Breast epithelium (tissue), 4 donors: Measurements from ENCODE around the gene AOPEP. TPM values are rescaled to one million over a fixed set of nuclear protein-coding genes. Genes with fewer than 3 reads are reported as not detected.

Experiments used
- DNase-seq, 2 donors: peaks; one replicate each; pipeline ENCODE4 v3.0.0-alpha.2; 2019; ENCODE audit warnings: low spot score in 2 of 2
- H3K27ac ChIP-seq, 2 donors: fragments of 200-600 bp; sonication (generic) in 1 of 2; one replicate each; pipeline ENCODE4 v1.5.1; 2016 to 2019; ENCODE audit warnings: mild to moderate bottlenecking in 1 of 2
- H3K27me3 ChIP-seq, 2 donors: fragments of 200-600 bp; sonication (generic) in 1 of 2; one replicate each; pipeline versions ENCODE4 v1.5.1 to v1.6.0; 2017 to 2019; ENCODE audit warnings: control low read depth in 1 of 2, mild to moderate bottlenecking in 1 of 2
- H3K36me3 ChIP-seq: fragments of 200-600 bp; one replicate; pipeline ENCODE4 v1.5.1; 2019
- H3K4me1 ChIP-seq, 2 donors: fragments of 200-600 bp; sonication (generic); one replicate each; pipeline ENCODE4 v1.5.1; 2016 to 2019; ENCODE audit warnings: control low read depth in 1 of 2
- H3K4me3 ChIP-seq, 3 donors: fragments of 200-600 bp; sonication (generic); 1 replicate in 2 of 3; 2 replicates in 1 of 3; pipeline ENCODE4 v1.5.1; 2016 to 2019; ENCODE audit warnings: mild to moderate bottlenecking in 3 of 3, moderate library complexity in 2 of 3
- H3K9me3 ChIP-seq, 2 donors: fragments of 200-600 bp; sonication (generic) in 1 of 2; one replicate each; pipeline ENCODE4 v1.5.1; 2016 to 2019; ENCODE audit warnings: control low read depth in 1 of 2
- POLR2A ChIP-seq: fragments of 450-650 bp; IDR thresholded peaks from one replicate; pipeline ENCODE4 v1.6.1; 2016; ENCODE audit warnings: antibody characterized with exemption, mild to moderate bottlenecking, moderate library complexity
- POLR2AphosphoS5 ChIP-seq, 3 donors: sonication (generic); formaldehyde crosslinking; IDR thresholded peaks; one replicate each; pipeline ENCODE4 v1.6.1; 2017; ENCODE audit warnings: antibody characterized with exemption in 3 of 3
- intact Hi-C: fragments of 100-400 bp; cut with DNase I; formaldehyde crosslinking; loops from one replicate; pipeline ENCODE4 v1.15.1; 2023; ENCODE audit warnings: low total_unique reads
- total RNA-seq, 3 donors: library from RNA; depleted of rRNA; stranded (reverse); fragments of >200 nt; gene quantifications; one replicate each; pipeline ENCODE4 v1.1.0, GENCODE V29; 2016
- TF ChIP-seq, protein P1 (sequence below), 3 donors: fragments of 450-650 bp; IDR thresholded peaks; one replicate each; pipeline ENCODE4 v1.5.1; 2016 to 2017; ENCODE audit warnings: antibody characterized with exemption in 3 of 3, mild to moderate bottlenecking in 3 of 3, moderate library complexity in 3 of 3

AOPEP gene
- total RNA-seq, 3 donors from 2014 or later = 15.5 to 94.1 (median 87.5) TPM

DNA sequence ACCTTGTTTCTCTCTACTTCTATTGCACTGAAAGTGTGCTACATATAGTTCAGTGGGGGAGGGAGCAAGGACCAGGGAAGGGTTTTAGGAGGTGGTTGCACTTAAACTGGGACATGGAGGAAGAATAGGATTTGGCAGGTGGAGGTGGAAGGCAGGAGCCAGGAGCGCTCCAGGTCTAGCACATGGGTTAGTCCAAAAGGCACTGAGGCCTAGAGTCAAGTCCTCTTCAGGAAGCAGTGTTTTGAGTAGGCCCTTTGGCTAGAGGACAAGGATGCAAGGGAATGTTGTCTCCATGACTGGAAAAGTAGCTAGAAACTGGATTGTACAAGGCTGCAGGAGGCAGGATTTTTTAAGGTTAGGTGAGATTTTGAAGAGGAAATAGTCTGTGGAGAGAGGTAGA, 31.5 kb downstream of the AOPEP start:
- Histone ChIP-seq H3K36me3 (no peaks in the 10 kb centered on the region), H3K9me3 (no peaks in the 10 kb centered on the region), H3K4me3 (no peak overlapping the region), H3K27me3 (no peaks in the 10 kb centered on the region), H3K27ac (no peak overlapping the region), H3K4me1 (no peaks in the 10 kb centered on the region)
- intact Hi-C loops = loop anchor here (10.0 kb wide), 1 partner anchor 1287 kb away; no protein-coding TSS in a partner anchor
- TF ChIP-seq POLR2A (no peak), POLR2AphosphoS5 (IDR thresholded peaks at IDR 0.05) (no peak)
- TF ChIP-seq, protein P1, sequence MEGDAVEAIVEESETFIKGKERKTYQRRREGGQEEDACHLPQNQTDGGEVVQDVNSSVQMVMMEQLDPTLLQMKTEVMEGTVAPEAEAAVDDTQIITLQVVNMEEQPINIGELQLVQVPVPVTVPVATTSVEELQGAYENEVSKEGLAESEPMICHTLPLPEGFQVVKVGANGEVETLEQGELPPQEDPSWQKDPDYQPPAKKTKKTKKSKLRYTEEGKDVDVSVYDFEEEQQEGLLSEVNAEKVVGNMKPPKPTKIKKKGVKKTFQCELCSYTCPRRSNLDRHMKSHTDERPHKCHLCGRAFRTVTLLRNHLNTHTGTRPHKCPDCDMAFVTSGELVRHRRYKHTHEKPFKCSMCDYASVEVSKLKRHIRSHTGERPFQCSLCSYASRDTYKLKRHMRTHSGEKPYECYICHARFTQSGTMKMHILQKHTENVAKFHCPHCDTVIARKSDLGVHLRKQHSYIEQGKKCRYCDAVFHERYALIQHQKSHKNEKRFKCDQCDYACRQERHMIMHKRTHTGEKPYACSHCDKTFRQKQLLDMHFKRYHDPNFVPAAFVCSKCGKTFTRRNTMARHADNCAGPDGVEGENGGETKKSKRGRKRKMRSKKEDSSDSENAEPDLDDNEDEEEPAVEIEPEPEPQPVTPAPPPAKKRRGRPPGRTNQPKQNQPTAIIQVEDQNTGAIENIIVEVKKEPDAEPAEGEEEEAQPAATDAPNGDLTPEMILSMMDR (IDR thresholded peaks at IDR 0.05) = no peak
- no peak for DNase-seq

DNA sequence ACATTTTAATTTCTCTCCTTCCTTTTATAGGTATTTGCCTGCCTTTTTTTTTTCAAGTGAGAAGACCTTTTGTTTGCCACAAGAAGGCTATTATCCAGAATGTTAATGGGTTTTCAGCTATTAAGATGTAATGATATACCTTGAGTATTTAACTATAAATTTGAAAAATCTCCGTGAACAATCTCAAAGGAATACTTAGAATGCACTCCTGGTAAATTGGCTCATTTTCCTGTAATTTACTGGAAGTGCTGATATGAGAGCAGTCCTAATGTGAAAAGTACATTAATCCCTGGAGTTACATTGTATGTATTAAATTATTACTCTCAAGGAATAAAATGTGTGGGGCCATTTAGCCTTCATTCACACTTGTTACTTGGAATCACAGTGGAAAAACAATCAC, 32.4 kb downstream of the AOPEP start:
- Histone ChIP-seq H3K36me3 (no peaks in the 10 kb centered on the region), H3K9me3 (no peaks in the 10 kb centered on the region), H3K4me3 (no peak overlapping the region), H3K27me3 (no peaks in the 10 kb centered on the region), H3K4me1 (no peaks in the 10 kb centered on the region), H3K27ac (no peak overlapping the region)
- intact Hi-C loops = loop anchor here (10.0 kb wide), 1 partner anchor 1286 kb away; no protein-coding TSS in a partner anchor
- TF ChIP-seq, protein P1 (IDR thresholded peaks at IDR 0.05) = no peak
- no peak for DNase-seq

DNA sequence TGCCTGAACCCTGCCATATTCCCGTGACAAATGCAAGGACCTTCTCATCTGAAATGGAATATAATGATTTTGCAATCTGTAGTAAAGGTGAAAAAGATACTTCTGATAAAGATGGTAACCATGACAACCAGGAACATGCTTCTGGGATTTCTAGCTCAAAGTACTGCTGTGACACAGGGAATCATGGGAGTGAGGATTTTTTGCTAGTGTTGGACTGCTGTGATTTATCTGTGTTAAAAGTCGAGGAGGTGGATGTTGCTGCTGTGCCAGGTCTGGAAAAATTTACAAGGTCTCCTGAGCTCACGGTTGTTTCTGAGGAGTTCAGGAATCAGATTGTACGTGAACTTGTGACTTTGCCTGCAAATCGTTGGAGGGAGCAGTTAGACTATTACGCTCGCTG, 33.5 kb downstream of the AOPEP start:
- Histone ChIP-seq H3K9me3 (no peaks in the 10 kb centered on the region), H3K27ac (no peak overlapping the region), H3K36me3 (no peaks in the 10 kb centered on the region), H3K4me3 (no peak overlapping the region), H3K27me3 (no peaks in the 10 kb centered on the region), H3K4me1 (no peaks in the 10 kb centered on the region)
- DNase-seq = no peak
- intact Hi-C loops = no loop called here
- TF ChIP-seq POLR2AphosphoS5 (IDR thresholded peaks at IDR 0.05) (no peak), POLR2A (no peak)
- TF ChIP-seq, protein P1 (IDR thresholded peaks at IDR 0.05) = no peak

DNA sequence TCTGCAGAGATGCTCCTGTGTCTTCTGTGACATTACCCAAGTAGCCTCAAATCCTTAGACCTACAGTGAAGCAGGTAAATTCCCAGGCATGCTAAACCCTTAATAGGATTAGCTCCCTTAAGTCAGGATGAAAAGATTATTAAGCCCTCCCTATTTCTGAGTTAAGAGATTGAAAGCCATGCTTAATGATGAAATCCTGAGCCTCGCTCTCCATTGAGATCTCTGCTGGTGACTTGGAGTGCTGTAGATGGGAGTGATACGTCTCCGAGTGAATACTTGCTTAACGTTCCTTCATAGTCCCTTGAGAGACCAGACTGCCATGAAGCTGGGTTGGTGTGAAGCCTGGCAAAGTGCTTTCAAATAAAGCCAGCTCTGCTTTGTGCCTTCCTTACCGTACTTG, 34.2 kb downstream of the AOPEP start:
- Histone ChIP-seq H3K9me3 (no peaks in the 10 kb centered on the region), H3K36me3 (no peaks in the 10 kb centered on the region), H3K27ac (no peak overlapping the region), H3K4me1 (no peaks in the 10 kb centered on the region), H3K4me3 (no peak overlapping the region), H3K27me3 (no peaks in the 10 kb centered on the region)
- TF ChIP-seq POLR2AphosphoS5 (IDR thresholded peaks at IDR 0.05) = no peak
- TF ChIP-seq, protein P1 (IDR thresholded peaks at IDR 0.05) = no peak
- TF ChIP-seq POLR2A = no peak
- intact Hi-C loops = no loop called here
- no peak for DNase-seq

DNA sequence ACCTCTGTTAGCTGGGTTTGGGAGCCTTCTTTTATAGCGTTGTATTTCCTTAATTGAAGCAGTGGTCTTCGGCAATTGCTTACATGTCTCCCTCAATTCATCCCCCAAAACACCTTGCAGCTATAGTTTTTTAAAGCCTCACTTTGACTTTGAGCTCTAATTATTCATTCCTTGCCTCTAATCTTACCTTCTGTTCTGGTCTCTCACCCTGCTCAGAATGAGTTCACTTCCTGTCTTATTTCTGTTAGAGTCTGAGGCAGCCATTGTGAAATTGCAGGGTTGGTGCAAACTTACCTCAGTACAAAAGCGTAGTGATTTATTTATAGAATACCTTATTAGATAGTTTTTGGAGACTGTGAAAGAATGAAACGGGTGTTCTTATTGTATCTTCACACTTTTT, 35.0 kb downstream of the AOPEP start:
- TF ChIP-seq POLR2AphosphoS5 (IDR thresholded peaks at IDR 0.05) (no peak), POLR2A (no peak)
- TF ChIP-seq, protein P1 (IDR thresholded peaks at IDR 0.05) = no peak
- Histone ChIP-seq H3K27me3 (no peaks in the 10 kb centered on the region), H3K9me3 (no peaks in the 10 kb centered on the region), H3K36me3 (no peaks in the 10 kb centered on the region), H3K4me3 (no peak overlapping the region), H3K4me1 (no peaks in the 10 kb centered on the region), H3K27ac (no peak overlapping the region)
- intact Hi-C loops = no loop called here
- no peak for DNase-seq
